ENCODE results near the gene CASP2.

Gene CASP2

DNA sequence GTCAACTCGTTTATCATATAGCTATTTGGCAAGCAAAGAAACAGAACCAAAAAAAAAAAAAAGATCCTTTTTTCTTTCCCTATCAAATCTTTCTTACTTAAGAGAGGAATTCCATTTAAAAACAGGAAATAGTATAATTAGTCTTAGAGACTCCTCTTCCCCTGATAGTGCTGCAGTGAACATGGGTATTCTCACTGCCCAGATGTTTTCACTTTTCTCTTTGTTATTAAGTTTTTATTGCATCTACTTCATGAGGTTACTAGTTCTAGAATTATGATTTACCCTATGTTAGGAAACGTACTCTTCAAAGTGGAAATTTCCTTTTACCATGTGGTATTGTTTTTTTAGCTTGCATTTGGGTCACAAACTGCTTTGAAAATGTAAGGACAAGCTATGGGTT is 8.5 kb downstream of the CASP2 start:
- DNase-seq (ENCODE audit: low spot score), result no peak

DNA sequence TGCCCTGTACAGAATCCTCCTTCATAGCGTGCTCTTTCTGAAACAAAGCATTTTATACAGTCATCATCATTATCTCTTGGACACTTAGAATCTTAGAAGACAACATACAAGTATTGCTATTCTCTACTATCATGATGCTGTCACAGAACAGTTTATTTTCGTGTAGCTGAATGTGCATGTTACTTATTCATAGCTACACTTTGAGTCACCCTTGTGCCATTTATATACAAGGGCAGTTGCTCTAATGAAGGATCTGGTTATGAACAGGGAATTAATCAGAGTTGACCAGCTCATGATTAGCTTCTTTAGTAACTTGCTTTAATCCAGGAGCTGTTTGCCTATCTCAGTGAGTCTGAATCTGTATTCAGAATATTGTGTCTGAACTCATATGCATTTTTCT is 11.2 kb downstream of the CASP2 start:
- no peak for DNase-seq (ENCODE audit: low spot score)

DNA sequence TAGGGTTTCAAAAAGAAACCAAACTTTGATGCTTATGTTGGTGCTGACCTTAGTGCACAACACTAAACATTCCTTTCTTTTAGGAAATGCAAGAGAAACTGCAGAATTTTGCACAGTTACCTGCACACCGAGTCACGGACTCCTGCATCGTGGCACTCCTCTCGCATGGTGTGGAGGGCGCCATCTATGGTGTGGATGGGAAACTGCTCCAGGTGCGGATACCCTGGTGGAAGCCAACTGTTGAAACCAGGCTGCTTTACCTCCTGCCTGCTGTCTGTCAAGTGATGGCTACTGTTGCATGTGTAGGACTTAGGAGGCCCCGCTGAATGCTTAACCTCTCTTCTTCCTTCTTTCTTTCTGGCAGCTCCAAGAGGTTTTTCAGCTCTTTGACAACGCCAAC is 11.7 kb downstream of the CASP2 start:
- peak; percentile 81 for DNase-seq (ENCODE audit: low spot score)

DNA sequence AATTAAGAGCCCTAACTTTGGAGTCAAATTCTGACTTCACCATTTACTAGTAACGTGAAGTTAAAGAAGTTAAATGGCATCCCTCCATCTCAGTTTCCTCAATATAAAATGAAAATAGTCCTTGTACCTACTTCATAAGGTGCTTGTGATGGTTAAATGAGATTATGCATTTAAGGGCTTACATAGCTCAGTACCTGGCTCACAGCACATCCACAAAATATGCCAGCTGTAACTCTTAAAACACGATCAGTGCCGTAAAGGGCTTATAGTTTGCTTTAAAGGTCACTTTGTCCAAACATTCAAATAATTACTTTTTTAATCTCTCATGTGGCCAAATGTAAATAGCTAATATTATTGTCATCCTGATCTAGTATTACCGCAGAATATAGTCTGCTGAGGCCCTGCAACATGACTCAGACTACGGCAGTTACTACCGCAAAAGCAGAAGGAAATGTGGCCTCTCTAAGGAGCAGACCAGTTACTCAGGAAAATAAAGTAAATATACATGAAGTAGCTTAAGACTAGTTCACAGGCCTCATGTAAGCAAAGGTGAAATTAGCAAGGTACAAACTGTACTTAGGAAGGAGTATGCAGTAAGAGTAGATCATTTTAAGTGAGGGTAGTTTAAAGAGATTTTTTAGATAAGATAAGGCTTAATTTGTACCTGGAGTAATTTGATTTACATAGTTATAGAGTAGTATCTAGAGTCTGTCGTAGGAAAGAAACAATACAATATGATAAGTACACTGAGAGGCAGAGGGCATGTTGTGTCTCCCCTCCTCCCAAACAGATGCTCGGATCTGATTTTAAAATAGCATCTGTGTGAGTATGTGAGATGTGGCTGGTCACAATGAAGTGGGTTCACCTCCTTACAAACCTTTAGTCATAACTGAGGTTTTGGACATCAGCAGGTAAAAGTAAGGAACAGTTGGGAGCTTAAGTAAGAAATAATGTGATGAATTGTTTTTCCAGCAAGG is 13.1 kb downstream of the CASP2 start:
- DNase-seq (ENCODE audit: low spot score), result no peak

DNA sequence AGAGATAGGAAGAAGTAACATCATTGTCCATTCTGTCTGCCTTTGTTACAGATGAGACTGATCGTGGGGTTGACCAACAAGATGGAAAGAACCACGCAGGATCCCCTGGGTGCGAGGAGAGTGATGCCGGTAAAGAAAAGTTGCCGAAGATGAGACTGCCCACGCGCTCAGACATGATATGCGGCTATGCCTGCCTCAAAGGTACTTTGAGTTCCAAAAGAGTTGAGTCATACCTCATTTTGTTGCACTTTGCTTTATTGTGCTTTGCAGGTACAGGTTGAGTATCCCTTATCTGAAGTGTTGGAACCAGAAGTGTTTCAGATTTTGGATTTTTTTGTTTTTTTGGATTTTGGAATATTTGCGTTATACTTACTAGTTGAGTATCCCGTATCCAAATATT is 15.6 kb downstream of the CASP2 start:
- no peak for DNase-seq (ENCODE audit: low spot score)

DNA sequence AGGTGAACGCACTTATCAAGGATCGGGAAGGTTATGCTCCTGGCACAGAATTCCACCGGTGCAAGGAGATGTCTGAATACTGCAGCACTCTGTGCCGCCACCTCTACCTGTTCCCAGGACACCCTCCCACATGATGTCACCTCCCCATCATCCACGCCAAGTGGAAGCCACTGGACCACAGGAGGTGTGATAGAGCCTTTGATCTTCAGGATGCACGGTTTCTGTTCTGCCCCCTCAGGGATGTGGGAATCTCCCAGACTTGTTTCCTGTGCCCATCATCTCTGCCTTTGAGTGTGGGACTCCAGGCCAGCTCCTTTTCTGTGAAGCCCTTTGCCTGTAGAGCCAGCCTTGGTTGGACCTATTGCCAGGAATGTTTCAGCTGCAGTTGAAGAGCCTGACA is 16.8 kb downstream of the CASP2 start:
- DNase-seq (ENCODE audit: low spot score), result no peak

DNA sequence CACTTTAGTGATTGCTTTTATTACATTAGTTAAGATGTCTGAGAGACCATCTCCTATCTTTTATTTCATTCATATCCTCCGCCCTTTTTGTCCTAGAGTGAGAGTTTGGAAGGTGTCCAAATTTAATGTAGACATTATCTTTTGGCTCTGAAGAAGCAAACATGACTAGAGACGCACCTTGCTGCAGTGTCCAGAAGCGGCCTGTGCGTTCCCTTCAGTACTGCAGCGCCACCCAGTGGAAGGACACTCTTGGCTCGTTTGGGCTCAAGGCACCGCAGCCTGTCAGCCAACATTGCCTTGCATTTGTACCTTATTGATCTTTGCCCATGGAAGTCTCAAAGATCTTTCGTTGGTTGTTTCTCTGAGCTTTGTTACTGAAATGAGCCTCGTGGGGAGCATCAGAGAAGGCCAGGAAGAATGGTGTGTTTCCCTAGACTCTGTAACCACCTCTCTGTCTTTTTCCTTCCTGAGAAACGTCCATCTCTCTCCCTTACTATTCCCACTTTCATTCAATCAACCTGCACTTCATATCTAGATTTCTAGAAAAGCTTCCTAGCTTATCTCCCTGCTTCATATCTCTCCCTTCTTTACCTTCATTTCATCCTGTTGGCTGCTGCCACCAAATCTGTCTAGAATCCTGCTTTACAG is 17.4 kb downstream of the CASP2 start:
- DNase-seq (ENCODE audit: low spot score), result peak; percentile 80

DNA sequence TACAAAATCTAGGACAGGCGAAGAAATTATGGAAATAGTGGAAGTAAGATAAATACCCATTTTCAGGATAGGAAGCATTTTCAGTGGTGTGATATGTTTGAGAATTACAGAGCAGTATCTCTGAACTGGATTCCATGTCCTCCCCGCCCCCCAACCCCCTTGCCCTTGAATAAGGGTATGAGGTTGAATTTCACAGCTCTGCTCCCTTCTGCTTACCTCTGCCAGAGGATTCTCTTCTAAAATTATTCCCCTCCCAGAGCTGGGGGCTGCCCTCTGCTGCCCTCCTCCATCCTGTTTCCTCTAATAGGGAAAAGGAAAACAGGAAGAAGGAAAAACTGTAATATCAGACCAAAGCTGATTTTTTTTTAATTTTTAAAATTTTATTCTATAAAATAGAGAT is 20.5 kb downstream of the CASP2 start:
- no peak for DNase-seq (ENCODE audit: low spot score)

DNA sequence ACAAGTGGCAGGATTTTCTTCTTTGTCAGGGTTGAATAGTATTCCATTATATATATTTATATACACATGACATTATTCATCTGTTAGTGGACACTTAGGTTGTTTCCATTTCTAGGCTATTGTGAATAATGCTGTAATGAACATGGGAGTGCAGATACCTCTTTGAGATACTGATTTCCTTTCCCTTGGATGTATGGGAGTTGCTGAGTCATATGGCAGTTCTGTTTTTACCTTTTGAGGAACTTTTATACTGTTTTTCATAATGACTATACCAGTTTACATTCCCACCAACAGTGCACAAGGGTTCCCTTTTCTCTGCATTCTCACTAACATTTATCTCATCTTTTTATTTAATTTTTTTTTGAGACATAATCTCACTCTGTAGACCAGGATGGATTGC is 26.0 kb downstream of the CASP2 start:
- no peak for DNase-seq (ENCODE audit: low spot score)

DNA sequence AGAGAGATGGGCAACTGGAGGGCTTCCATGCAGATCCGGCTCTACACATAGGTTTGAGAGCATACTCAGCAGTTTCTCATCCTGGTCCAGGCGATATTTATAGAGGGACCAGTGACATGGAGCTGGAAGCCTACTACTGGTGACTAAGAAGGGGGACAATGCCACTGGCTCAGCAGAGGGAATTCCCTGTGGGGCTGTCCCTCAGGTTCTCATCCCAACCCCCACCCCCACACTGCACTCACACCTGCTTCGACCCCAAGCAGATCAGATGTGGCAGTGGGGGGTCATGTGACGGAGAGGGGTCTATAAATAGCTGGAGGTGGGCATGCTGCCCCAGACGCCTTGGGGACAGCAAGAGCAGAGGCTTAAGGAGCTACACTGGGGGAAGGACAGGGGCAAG is 27.6 kb downstream of the CASP2 start, which contains the start of gene CLCN1:
Gene CLCN1 (plus strand): TSS at position 336 of the 400 bp plus-strand sequence. CDS start 102 bp downstream, outside the sequence.
- no peak for DNase-seq (ENCODE audit: low spot score)

DNA sequence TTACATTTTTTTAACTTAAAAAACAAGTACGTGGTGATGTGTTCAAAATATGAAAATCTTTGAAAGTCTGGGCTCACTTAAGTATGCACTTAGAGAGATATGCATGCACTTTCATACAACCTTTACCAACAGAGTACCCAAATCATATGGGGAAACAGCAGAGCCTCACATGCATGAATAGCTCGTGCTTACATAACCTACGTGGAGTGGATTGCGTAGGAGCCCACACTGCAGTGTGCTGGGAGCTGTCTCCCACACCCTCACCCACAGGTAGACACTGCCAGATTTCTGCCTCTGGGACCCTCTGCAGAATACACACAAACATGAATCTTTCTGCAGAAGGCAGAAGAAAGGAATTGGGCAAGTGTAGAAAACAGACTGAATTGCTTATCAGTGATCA is 28.3 kb downstream of the CASP2 start:
- no peak for DNase-seq (ENCODE audit: low spot score)

DNA sequence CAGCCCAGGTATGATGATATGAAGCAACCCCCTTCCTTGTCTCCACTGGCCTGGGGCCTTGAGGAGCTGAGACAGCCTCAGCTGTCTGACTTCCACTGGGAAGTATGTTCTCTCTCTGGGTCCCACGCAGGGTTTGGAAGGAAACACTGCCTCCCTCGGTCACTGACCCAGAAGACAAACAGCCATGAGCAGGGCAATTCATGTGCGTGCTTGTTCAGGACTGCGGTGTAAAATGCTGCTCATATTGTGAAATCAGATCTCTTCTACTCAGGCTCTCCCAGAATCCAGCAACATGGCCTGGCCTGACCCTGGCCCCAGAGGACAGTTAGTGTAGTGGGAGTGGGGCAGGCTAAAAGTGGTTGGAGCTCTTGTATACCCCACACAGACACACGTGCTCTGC is 30.5 kb downstream of the CASP2 start:
- DNase-seq (ENCODE audit: low spot score), result no peak

DNA sequence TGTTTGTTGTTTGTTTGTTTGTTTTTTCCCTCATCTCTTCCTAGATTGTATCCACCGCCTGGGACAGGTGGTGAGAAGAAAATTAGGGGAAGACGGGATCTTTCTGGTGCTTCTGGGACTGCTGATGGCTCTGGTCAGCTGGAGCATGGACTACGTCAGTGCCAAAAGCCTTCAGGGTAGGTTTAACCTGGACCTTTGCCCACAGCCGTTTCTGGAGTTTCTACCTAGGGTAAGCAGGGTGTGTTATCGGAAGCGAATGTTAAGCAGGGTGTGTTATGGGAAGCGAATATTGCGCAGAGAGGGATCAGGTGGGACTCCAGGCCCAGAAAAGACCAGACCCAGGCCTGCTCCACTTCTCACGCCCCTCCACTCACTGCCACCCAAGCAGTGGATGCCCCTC is 32.5 kb downstream of the CASP2 start:
- DNase-seq (ENCODE audit: low spot score), result no peak

DNA sequence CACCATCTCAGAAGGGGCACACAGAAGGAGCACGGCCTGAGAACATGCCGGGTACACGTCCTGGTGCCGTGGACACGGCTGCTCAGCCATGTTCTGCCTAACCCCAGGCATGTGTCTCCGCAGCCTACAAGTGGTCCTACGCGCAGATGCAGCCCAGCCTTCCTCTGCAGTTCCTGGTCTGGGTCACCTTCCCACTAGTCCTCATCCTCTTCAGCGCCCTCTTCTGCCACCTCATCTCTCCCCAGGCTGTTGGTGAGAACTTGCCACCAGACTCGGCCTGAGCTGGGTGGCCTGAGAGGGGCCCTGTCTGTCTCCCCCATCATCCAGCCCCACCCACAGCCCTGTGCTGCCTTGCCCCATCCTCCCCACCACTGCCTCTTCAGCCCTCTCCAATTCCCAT is 33.1 kb downstream of the CASP2 start:
- no peak for DNase-seq (ENCODE audit: low spot score)

DNA sequence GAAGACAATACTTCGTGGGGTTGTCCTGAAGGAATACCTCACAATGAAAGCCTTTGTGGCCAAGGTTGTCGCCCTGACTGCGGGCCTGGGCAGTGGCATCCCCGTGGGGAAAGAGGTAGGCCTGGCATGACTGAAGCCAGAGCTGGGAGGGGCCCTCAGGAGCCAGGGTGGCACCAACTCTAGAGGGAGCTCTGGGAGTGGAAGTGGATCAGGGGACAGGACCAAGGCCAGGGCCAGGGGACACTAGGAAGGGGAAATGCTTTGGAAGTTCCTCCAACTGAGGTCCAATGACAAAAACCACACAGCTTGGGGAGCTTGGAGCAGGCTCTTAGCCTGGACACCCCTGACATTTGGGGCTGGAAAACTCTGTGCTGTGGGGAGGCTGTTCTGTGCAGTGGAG is 33.6 kb downstream of the CASP2 start:
- DNase-seq (ENCODE audit: low spot score), result no peak

DNA sequence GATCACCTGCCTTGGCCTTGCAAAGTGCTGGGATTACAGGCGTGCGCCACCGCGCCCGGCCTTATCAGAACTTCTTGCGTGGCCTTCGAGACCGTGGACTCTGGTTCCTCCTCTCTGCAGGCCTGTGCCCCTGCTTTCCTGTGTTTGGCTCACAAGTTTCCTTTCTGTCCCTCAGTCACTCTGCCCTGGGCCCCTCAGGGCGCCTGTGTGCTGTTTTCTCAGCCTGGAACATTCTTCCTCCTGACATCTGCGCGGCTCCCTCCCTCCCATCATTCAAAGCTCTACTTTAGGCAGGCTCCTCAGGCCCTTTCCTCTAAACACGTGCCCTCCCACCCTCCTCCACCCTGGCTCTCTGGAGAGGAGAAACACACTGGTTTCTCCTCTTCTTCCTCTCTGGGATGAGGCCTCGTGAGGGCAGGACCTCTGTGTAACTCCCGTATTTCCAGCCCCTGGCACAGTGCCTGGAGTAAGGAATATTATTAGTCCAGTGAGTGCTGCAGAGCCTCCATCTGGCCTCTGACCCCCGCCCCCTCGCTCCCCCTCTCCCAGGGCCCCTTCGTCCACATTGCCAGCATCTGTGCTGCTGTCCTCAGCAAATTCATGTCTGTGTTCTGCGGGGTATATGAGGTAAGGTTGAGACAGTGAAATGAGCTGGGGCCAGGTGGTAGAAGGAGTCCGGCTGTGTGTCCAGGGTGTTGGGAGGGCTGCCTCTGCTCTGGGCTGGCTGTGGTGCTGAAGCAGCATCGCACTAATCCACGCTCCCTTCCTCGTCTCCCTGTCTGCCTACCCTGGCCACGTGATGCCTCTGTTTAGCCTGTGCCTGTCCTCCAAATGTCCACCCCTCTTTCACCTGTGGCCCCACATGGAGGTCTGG is 34.8 kb downstream of the CASP2 start:
- no peak for DNase-seq (ENCODE audit: low spot score)

DNA sequence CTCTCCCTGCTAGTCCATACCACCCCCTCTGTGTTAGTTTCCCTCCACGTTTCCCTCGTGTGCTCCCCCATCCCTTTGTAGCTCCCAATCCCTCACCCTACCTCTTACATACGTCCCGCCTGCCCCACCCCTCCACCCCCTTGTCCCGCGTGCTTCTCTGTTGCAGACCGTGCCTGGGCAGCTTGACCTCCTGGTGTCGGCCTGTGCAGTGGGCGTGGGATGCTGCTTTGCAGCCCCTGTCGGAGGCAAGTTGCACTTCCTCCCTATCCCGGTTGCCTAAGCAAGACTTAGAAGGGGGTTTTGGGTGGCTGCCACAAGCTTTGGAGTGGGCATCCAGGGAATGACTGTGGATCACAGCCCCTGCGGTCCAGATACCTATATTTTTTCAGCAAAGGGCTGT is 35.5 kb downstream of the CASP2 start:
- DNase-seq (ENCODE audit: low spot score), result no peak

DNA sequence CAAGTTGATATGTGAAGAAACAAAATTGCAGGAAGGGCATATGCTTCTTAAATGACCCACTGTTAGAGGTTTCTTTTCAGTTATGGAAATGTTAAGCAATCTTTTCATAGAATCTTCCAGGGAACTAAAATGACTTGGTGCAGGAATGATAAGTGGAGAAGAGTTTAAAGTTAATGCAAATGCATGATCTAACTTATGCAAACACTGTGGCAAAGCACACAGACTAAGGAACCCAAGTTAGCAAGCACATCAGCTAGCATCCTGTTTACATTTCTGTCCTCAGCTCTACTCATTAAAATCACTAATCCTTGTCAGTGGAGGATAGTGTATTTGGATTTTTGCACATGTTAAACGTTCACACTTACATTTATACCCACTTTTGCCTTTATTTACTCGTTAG is 37.1 kb downstream of the CASP2 start:
- no peak for DNase-seq (ENCODE audit: low spot score)

DNA sequence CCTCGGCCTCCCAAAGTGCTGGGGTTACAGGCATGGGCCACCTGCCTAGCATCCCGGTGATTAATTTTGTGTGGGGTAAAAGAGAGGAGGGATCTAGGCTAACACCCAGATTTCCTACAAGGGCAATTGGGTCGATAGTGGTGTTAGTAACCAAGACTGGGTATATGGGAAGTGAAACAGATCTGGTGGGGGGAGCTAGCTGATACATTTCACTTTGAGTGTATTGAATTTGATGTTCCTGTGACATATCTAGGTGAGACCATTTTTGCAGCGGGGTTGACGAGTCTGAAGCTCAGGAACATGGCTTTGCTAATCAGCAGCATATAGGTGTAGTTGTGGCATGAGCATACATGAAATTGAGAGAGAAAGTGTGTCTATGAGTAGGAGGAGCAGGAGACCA is 39.8 kb downstream of the CASP2 start:
- no peak for DNase-seq (ENCODE audit: low spot score)

DNA sequence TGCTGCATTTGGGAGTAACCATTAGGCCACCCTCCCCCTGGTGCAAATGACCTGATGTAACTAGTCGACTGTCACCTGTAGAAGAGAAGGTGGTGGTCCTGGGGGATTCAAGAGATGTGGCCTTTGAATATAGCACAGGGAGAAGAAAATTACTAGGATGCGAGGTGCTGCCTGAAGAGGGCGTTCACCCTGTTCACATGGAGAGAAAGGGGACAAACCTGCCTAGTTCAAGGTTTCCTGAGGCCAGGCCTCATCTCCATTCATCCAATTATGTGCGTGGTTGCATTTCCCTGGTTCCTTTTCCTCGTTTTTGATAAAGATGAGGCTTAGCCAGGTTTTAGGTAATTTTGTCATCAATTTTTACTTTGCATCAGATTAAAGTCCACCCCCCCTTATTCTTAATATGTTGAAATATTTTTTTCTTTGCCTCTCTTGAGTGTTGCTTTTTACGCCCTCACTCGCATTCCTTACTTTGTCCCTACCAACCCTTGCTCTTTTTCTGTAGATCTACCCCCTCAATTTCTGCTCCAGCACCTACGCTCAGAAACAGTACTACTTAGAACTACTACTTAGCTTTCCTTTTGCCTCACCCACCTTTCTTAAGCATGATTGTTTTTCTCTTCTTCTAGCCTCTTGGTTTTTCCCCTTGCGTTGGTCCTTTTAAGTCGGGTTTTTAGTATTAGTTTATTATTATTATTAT is 41.5 kb downstream of the CASP2 start:
- no peak for DNase-seq (ENCODE audit: low spot score)

DNA sequence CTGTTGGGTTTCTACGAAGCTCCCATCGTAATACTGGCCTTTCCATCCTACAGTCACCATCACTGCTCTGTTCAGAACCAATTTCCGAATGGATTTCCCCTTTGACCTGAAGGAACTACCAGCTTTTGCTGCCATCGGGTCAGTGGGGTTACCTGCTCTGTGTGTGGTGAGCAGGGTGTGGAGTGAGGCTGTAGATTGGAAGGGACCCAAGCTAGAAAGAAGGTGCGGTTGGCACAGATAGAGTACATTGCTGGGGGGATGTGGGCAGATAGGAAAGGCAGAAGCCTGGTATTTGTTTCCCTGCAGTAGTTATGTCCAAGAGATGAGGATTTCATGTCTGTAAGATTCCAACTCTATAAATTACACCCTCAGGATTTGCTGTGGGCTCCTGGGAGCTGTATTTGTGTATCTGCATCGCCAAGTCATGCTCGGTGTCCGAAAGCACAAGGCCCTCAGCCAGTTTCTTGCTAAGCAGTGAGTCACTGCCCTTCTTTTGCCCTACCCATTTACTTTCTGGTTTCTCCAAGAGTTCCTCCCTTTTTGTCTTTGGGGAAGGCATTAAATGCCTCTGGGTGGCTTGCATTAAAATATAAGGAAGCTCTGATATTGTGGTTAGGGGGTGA is 43.1 kb downstream of the CASP2 start:
- no peak for DNase-seq (ENCODE audit: low spot score)

All from D341Med (cell line).